Globus pallidus (tissue), 1 donor: ENCODE data around the gene TCF12.
A peak's percentile ranks its signal among the peaks of the same experiment; 100 is the strongest.
"Not testable (repeated sequence)": the region's sequence is repeated elsewhere in the genome, so short reads cannot be mapped to it uniquely, and the experiment has no call there.

ENCODE experiments used
- DNase-seq: peaks from one replicate; pipeline ENCODE4 v3.0.0-alpha.2; 2015; ENCODE audit warnings: low spot score

The TCF12 gene

GRCh38 chr15:57094321-57095257 is 176.1 kb downstream of the TCF12 start:
- DNase-seq = no peak

- no peak for DNase-seq
These were observed 177.5 kb downstream of the TCF12 start for GRCh38 chr15:57095896-57096295.

GRCh38 chr15:57097246-57097645 is 178.8 kb downstream of the TCF12 start:
- no peak for DNase-seq

GRCh38 chr15:57097919-57098543 is 179.6 kb downstream of the TCF12 start:
- DNase-seq = not testable (repeated sequence)

GRCh38 chr15:57098896-57099295 is 180.5 kb downstream of the TCF12 start:
- DNase-seq = no peak

- DNase-seq = no peak
These were observed 181.7 kb downstream of the TCF12 start for GRCh38 chr15:57100136-57100539.

GRCh38 chr15:57102858-57103257 is 184.4 kb downstream of the TCF12 start:
- no peak for DNase-seq

GRCh38 chr15:57108296-57108695 is 189.9 kb downstream of the TCF12 start:
- no peak for DNase-seq

GRCh38 chr15:57109005-57109404 is 190.6 kb downstream of the TCF12 start:
- no peak for DNase-seq

- no peak for DNase-seq
These were observed 192.6 kb downstream of the TCF12 start for GRCh38 chr15:57111002-57111401.

- no peak for DNase-seq
These were observed 193.7 kb downstream of the TCF12 start for GRCh38 chr15:57112178-57112577.

- DNase-seq = no peak
These were observed 195.6 kb downstream of the TCF12 start for GRCh38 chr15:57114070-57114469.

- DNase-seq = peak; percentile 76
These were observed 199.8 kb downstream of the TCF12 start for GRCh38 chr15:57118013-57118799.

GRCh38 chr15:57122080-57122840 is 203.8 kb downstream of the TCF12 start:
- no peak for DNase-seq

GRCh38 chr15:57124036-57124435 is 205.6 kb downstream of the TCF12 start:
- no peak for DNase-seq

- no peak for DNase-seq
These were observed 210.6 kb downstream of the TCF12 start for GRCh38 chr15:57129064-57129463.

- no peak for DNase-seq
These were observed 212.5 kb downstream of the TCF12 start for GRCh38 chr15:57130956-57131355.

GRCh38 chr15:57133127-57133968 is 214.9 kb downstream of the TCF12 start:
- peak; percentile 62 for DNase-seq

GRCh38 chr15:57134071-57134605 is 215.7 kb downstream of the TCF12 start:
- no peak for DNase-seq

- DNase-seq = no peak
These were observed 216.4 kb downstream of the TCF12 start for GRCh38 chr15:57134851-57135250.

GRCh38 chr15:57135800-57136199 is 217.4 kb downstream of the TCF12 start:
- no peak for DNase-seq
